HUDEP-2 (cell line): ENCODE measurements around the gene DTWD2.
A peak's percentile ranks its signal among the peaks of the same experiment; 100 is the strongest.
"Not testable (repeated sequence)": the region's sequence is repeated elsewhere in the genome, so short reads cannot be mapped to it uniquely, and the experiment has no call there.

Source experiments
- DNase-seq, 76 experiments: peaks; one replicate each; lab custom pipeline; 2025; ENCODE audit not compliant: unreplicated experiment in 76 of 76; lab: John Stamatoyannopoulos, UW

The DTWD2 gene

DNA sequence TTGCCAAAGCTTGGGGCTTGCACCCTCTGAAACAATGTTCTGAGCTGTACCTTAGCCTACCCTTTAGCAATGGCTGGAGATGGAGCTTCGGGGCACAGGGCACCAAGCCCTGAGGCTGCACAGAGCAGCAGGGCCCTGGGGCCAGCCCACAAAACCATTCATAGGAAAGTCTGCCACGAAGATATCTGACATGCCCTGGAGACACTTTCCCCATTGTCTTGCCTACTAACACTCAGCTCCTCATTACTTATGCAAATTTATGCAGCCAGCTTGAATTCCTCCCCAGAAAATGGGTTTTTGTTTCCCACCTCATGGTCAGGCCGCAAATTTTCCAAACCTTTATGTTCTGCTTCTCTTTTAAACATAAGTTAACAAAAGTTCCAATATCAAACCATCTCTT is 105.7 kb downstream of the DTWD2 start:
- no peak for DNase-seq

DNA sequence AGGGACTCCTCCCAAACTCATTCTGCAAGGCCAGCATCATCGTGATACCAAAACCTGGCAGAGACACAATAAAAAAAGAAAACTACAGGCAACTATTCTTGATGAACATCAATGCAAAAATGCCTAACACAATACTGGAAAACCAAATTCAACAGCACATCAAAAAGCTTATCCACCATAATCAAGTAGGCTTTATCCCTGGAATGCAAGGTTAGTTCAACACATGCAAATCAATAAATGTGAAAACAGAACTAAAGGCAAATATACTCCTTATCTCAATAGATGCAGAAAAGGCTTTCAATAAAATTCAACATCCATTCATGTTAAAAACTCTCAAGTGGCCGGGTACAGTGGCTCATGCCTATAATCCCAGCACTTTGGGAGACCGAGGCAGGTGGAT is 111.5 kb downstream of the DTWD2 start:
- not testable (repeated sequence) for DNase-seq

GRCh38 chr5:118875131-118875530 is 113.2 kb downstream of the DTWD2 start:
- no peak for DNase-seq

DNA sequence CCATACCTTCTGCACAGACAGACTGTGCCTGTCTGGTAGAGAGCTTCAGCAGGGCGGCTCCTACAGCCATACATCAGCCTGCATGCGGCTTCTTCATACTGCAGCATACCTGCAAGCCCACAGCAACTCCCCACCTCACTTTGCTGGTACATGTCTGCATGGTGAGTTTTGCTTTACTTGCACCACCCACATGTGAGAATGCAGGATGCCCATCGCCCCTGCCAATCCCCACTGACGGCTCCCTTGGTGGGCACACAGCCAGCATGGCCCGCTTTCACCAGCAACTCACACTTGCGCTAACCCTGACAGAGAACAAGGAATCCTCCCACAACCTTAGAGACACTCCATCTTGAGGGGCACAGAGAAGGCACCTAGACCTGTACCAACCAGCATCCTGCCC is 114.9 kb downstream of the DTWD2 start:
- no peak for DNase-seq

GRCh38 chr5:118863345-118863744 is 125.0 kb downstream of the DTWD2 start:
- DNase-seq: no peak

GRCh38 chr5:118862596-118862995 is 125.8 kb downstream of the DTWD2 start:
- no peak for DNase-seq

- peak in 34 of 76 experiments; percentile 2 to 79 (median 26) for DNase-seq
These were observed 130.6 kb downstream of the DTWD2 start for GRCh38 chr5:118857700-118858099.

GRCh38 chr5:118854819-118855218 is 133.5 kb downstream of the DTWD2 start:
- DNase-seq: no peak

GRCh38 chr5:118851785-118852184 is 136.6 kb downstream of the DTWD2 start:
- DNase-seq: not testable (repeated sequence)

DNA sequence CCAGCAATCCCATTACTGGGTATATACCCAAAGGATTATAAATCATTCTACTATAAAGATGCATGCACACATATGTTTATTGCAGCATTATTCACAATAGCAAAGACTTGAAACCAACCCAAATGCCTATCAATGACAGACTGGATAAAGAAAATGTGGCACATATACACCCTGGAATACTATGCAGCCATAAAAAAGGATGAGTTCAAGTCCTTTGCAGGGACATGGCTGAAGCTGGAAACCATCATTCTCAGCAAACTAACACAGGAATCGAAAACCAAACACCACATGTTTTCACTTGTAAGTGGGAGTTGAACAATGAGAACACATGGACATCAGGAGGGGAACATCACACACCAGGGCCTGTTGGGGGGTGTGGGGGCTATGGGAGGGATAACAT is 138.8 kb downstream of the DTWD2 start:
- not testable (repeated sequence) for DNase-seq

DNA sequence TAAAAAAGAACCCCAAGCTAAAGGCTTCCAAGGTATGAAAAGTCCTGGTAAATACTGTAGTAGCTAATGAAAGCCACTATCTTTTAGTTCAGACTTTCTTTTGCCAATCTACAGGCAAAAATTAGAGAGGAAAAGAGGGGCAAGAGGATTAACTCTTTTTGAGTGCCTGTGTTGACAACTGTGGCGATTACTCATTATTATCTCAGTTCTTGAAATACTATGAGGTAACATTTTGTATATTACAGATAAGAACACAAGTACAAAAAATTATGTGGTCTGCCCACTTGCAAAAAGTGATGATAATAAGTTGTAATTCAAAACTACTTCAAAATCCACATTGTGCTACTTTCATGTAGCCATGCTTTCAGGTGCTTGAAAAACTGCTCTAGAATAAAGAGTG is 144.0 kb downstream of the DTWD2 start:
- DNase-seq: peak in 2 of 76 experiments; percentile 14 to 15

GRCh38 chr5:118834710-118835109 is 153.6 kb downstream of the DTWD2 start:
- no peak for DNase-seq

- no peak for DNase-seq
These were observed 155.4 kb downstream of the DTWD2 start for GRCh38 chr5:118832974-118833373.

GRCh38 chr5:118825226-118825625 is 163.1 kb downstream of the DTWD2 start:
- DNase-seq: no peak

- DNase-seq: no peak
These were observed 169.7 kb downstream of the DTWD2 start for GRCh38 chr5:118818604-118819003.

GRCh38 chr5:118808441-118808840 is 179.9 kb downstream of the DTWD2 start:
- no peak for DNase-seq

DNA sequence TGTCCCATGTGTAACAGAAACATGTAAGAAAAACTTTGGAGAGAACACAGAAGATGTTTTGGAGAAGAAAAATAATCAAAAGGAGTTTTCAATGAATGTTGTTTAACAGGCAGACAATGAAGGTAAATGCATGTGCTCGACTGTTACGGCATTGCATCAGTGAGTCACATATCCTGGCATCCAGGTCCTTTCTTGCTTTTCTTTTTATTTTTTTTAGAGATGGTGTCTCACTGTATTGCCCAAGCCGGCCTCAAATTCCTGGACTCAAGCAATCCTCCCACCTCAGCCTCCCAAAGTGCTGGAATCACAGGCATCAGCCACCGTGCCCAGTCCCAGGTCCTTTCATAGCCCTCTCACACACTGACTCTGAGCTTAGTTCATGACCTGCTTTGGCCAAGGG is 181.8 kb downstream of the DTWD2 start:
- DNase-seq: no peak

DNA sequence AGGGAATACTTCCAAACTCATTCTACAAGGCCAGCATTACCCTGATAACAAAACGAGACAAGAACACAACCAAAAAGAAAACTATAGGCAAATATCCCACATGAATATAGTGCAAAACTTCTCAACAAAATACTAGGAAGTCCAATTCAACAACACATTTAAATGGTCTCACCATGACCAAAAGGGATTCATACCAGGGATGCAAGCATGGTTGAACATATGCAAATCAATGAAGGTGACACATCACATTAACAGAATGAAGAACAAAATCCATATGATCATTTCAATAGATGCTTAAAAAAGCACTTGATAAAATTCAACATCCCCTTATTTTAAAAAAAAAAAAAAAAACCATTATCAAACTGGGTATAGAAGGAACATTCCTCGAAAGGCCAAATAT is 186.0 kb downstream of the DTWD2 start:
- no peak for DNase-seq

- DNase-seq: no peak
These were observed 192.3 kb downstream of the DTWD2 start for GRCh38 chr5:118796081-118796480.

DNA sequence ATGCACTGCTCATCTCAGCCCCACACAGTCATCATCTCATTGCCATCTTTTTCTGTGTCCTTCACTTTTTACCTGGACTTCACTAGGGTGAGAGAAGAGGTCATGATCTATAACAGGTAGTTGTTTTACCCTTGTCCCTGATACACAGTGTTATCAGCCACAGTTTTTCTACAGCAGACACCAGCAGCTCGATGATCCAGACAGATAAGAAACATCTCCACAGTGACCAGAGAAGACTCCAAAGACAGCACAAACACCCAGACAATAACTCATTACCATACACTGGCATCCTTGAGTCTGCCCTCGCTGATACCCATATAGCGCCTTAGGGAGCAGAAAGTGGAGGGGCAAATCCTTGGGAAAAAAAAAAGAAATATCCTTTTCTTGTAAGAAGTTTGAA is 194.1 kb downstream of the DTWD2 start:
- no peak for DNase-seq

GRCh38 chr5:118793652-118794051 is 194.7 kb downstream of the DTWD2 start:
- DNase-seq: no peak

- DNase-seq: no peak
These were observed 195.3 kb downstream of the DTWD2 start for GRCh38 chr5:118793091-118793490.

- DNase-seq: peak in 27 of 76 experiments; percentile 1 to 63 (median 31)
These were observed 196.2 kb downstream of the DTWD2 start for GRCh38 chr5:118791926-118792734.
